NCI-H510A (cell line): ENCODE results near the gene SNX24.
"Not testable (repeated sequence)": the region's sequence is repeated elsewhere in the genome, so short reads cannot be mapped to it uniquely, and the experiment has no call there.

ENCODE experiments used
- DNase-seq: peaks from one replicate; lab custom pipeline; 2025; lab: John Stamatoyannopoulos, UW

The SNX24 gene

GRCh38 chr5:122871661-122872060 is 26.2 kb downstream of the SNX24 start:
- DNase-seq, result no peak

- no peak for DNase-seq
These were observed 28.9 kb downstream of the SNX24 start for GRCh38 chr5:122874179-122874875.

- DNase-seq, result no peak
These were observed 32.1 kb downstream of the SNX24 start for GRCh38 chr5:122877518-122877917.

GRCh38 chr5:122879076-122879475 is 33.7 kb downstream of the SNX24 start:
- no peak for DNase-seq

GRCh38 chr5:122880170-122880689 is 34.8 kb downstream of the SNX24 start:
- no peak for DNase-seq

- no peak for DNase-seq
These were observed 35.3 kb downstream of the SNX24 start for GRCh38 chr5:122880749-122881148.

GRCh38 chr5:122882831-122883230 is 37.4 kb downstream of the SNX24 start:
- DNase-seq, result no peak

GRCh38 chr5:122885045-122885517 is 39.7 kb downstream of the SNX24 start:
- DNase-seq, result no peak

GRCh38 chr5:122885891-122886290 is 40.5 kb downstream of the SNX24 start:
- DNase-seq, result no peak

- no peak for DNase-seq
These were observed 49.7 kb downstream of the SNX24 start for GRCh38 chr5:122895141-122895540.

- DNase-seq, result no peak
These were observed 51.3 kb downstream of the SNX24 start for GRCh38 chr5:122896598-122897282.

GRCh38 chr5:122897283-122897602 is 51.8 kb downstream of the SNX24 start:
- no peak for DNase-seq

GRCh38 chr5:122901346-122901745 is 55.9 kb downstream of the SNX24 start:
- DNase-seq, result no peak

- no peak for DNase-seq
These were observed 56.9 kb downstream of the SNX24 start for GRCh38 chr5:122902263-122902662.

- DNase-seq, result no peak
These were observed 61.4 kb downstream of the SNX24 start for GRCh38 chr5:122906768-122907167.

GRCh38 chr5:122907276-122907675 is 61.9 kb downstream of the SNX24 start:
- no peak for DNase-seq

GRCh38 chr5:122908108-122908507 is 62.7 kb downstream of the SNX24 start:
- DNase-seq, result no peak

- DNase-seq, result no peak
These were observed 63.2 kb downstream of the SNX24 start for GRCh38 chr5:122908662-122909061.

GRCh38 chr5:122909470-122910100 is 64.2 kb downstream of the SNX24 start:
- DNase-seq, result no peak

GRCh38 chr5:122913436-122913835 is 68.0 kb downstream of the SNX24 start:
- not testable (repeated sequence) for DNase-seq

- DNase-seq, result no peak
These were observed 70.5 kb downstream of the SNX24 start for GRCh38 chr5:122915717-122916461.

- no peak for DNase-seq
These were observed 71.1 kb downstream of the SNX24 start for GRCh38 chr5:122916490-122916889.
